GM11168 (cell line): Measurements from ENCODE around the gene SNX17.

Experiments
- in situ Hi-C: fragments of 300-500 bp; cut with MboI; formaldehyde crosslinking; loops from one replicate; pipeline ENCODE4 v1.12.0; 2022; ENCODE audit warnings: low sequenced_read_pairs; ENCODE audit not compliant: unreplicated experiment

SNX17 gene

GRCh38 chr2:27362678-27363420, 7.6 kb upstream of the SNX17 start:
- in situ Hi-C loops: no loop called here

- in situ Hi-C loops: no loop called here
Observed at GRCh38 chr2:27363933-27364332, 6.5 kb upstream of the SNX17 start.

GRCh38 chr2:27369471-27370025, 868 bp upstream of the SNX17 start:
- in situ Hi-C loops: no loop called here

GRCh38 chr2:27370816-27371620, 602 bp downstream of the SNX17 start:
- in situ Hi-C loops: no loop called here

GRCh38 chr2:27372937-27373336, 2.5 kb downstream of the SNX17 start:
- in situ Hi-C loops: no loop called here

- in situ Hi-C loops: no loop called here
Observed at GRCh38 chr2:27373567-27373966, 3.2 kb downstream of the SNX17 start.

- in situ Hi-C loops: no loop called here
Observed at GRCh38 chr2:27375513-27376099, 5.2 kb downstream of the SNX17 start.

- in situ Hi-C loops: no loop called here
Observed at GRCh38 chr2:27376151-27376865, 5.9 kb downstream of the SNX17 start.

- in situ Hi-C loops: no loop called here
Observed at GRCh38 chr2:27376866-27377617, 6.6 kb downstream of the SNX17 start.

- in situ Hi-C loops: no loop called here
Observed at GRCh38 chr2:27377618-27378095, 7.2 kb downstream of the SNX17 start.

GRCh38 chr2:27378096-27378808, 7.8 kb downstream of the SNX17 start:
- in situ Hi-C loops: no loop called here

GRCh38 chr2:27378809-27379290, 8.4 kb downstream of the SNX17 start:
- in situ Hi-C loops: no loop called here

- in situ Hi-C loops: no loop called here
Observed at GRCh38 chr2:27379383-27379835, 9.0 kb downstream of the SNX17 start.

- in situ Hi-C loops: no loop called here
Observed at GRCh38 chr2:27379836-27380625, 9.6 kb downstream of the SNX17 start.

- in situ Hi-C loops: no loop called here
Observed at GRCh38 chr2:27380626-27381545, 10.5 kb downstream of the SNX17 start, which contains the start of gene ZNF513. TSS of gene ZNF513 (minus strand) at chr2:27380734. CDS start at chr2:27380526, 208 bp downstream.

GRCh38 chr2:27381577-27382181, 11.3 kb downstream of the SNX17 start:
- in situ Hi-C loops: no loop called here
